Activated T-cell treated with anti-CD3 and anti-CD28 coated beads, Interleukin-2, amount 50 U/mL, for 24 hours (primary cell): ENCODE data around the gene NCKAP5.

Experiments
- DNase-seq: peaks from one replicate; pipeline ENCODE4 v3.0.0-alpha.2; 2020
- H3K27ac Mint-ChIP-seq: 2 replicates; pipeline ENCODE4 v1.8.0; 2020; ENCODE audit warnings: mild to moderate bottlenecking, mixed read lengths
- H3K27me3 Mint-ChIP-seq: 2 replicates; pipeline ENCODE4 v1.8.0; 2020; ENCODE audit warnings: mixed read lengths
- H3K36me3 Mint-ChIP-seq: 2 replicates; pipeline ENCODE4 v1.8.0; 2020; ENCODE audit warnings: low read depth, mixed read lengths
- H3K4me1 Mint-ChIP-seq: 2 replicates; pipeline ENCODE4 v1.8.0; 2020; ENCODE audit warnings: low read depth, mixed read lengths
- H3K4me3 Mint-ChIP-seq: 2 replicates; pipeline ENCODE4 v1.8.0; 2020; ENCODE audit warnings: mild to moderate bottlenecking, moderate library complexity, mixed read lengths
- H3K9me3 Mint-ChIP-seq: 2 replicates; pipeline ENCODE4 v1.8.0; 2020; ENCODE audit warnings: mixed read lengths

Gene NCKAP5

DNA sequence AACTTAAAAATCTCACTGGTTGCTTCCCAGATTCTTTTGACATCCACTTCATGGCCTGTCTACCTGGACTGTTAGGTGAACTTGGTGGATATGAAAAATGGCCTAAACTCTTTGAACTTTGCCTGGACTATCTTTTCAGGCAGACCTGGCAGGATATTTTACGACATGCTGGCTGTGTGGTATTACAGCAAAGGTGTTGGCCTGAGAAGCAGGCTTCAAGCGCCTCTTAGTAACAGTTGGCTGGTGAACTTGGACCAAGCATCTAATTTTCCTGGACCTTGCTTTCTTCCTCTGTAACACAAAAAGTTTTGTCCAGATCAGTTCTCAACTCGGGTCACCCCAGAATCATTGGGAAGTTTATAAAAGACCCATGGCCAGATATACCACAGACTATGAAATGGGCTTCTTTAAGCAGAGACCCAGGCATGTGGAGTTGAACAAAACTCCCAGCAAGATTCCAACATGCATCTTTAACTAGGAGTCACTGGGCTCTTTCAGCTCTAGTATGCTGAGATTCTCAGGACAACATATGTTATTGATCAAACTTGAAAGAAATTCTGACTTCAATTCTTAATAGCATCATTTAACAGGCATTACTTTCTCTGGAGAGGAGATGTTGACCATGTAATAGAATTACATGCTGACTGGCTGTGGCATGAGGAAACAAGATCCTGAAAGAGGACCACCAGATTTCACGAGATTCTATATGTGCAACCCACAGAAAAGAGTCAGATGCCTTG, 902.7 kb downstream of the NCKAP5 start:
- Mint-ChIP-seq H3K27me3 (peaks cover 38% of the 10 kb centered on the region), H3K4me3 (no peak overlapping the region), H3K27ac (no peak overlapping the region), H3K36me3 (no peaks in the 10 kb centered on the region), H3K9me3 (no peaks in the 10 kb centered on the region), H3K4me1 (no peaks in the 10 kb centered on the region)
- DNase-seq: no peak

DNA sequence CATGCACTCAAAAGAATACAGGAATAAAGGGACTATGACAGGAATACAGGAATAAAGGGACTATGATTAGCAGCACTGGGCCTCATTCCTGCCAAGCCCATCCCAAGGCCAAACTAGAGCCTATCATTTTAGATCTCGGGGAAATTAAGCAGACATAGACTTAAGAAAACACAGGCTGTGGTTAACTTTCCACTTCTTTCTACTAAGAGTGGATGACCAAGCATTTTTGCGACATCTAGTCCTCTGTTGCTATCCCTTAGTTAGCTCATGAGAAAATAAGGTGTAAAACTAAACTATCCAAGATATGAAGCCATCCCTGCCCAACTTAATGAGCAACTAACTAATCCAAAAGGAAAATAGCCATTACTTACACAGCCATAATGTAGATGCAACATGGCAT, 904.2 kb downstream of the NCKAP5 start:
- Mint-ChIP-seq H3K4me1 (no peaks in the 10 kb centered on the region), H3K36me3 (no peaks in the 10 kb centered on the region), H3K4me3 (no peak overlapping the region), H3K9me3 (no peaks in the 10 kb centered on the region), H3K27ac (no peak overlapping the region), H3K27me3 (peaks cover 34% of the 10 kb centered on the region)
- DNase-seq: no peak

GRCh38 chr2:132662732-132663131, 905.5 kb downstream of the NCKAP5 start:
- Mint-ChIP-seq H3K9me3 (no peaks in the 10 kb centered on the region), H3K4me1 (no peaks in the 10 kb centered on the region), H3K27me3 (peaks cover 23% of the 10 kb centered on the region), H3K4me3 (no peak overlapping the region), H3K27ac (no peak overlapping the region), H3K36me3 (no peaks in the 10 kb centered on the region)
- DNase-seq: no peak

GRCh38 chr2:132659331-132659730, 908.9 kb downstream of the NCKAP5 start:
- Mint-ChIP-seq H3K27me3 (no peaks in the 10 kb centered on the region), H3K27ac (no peak overlapping the region), H3K4me1 (no peaks in the 10 kb centered on the region), H3K9me3 (no peaks in the 10 kb centered on the region), H3K36me3 (no peaks in the 10 kb centered on the region), H3K4me3 (no peak overlapping the region)
- no peak for DNase-seq

- H3K27ac Mint-ChIP-seq: no peak overlapping the region
- H3K9me3 Mint-ChIP-seq: no peaks in the 10 kb centered on the region
- H3K27me3 Mint-ChIP-seq: no peaks in the 10 kb centered on the region
Observed at GRCh38 chr2:132656266-132656975, 911.8 kb downstream of the NCKAP5 start.

GRCh38 chr2:132654968-132655367, 913.3 kb downstream of the NCKAP5 start:
- Mint-ChIP-seq H3K27me3 (no peaks in the 10 kb centered on the region), H3K27ac (no peak overlapping the region), H3K4me1 (no peaks in the 10 kb centered on the region), H3K36me3 (no peaks in the 10 kb centered on the region), H3K9me3 (no peaks in the 10 kb centered on the region), H3K4me3 (no peak overlapping the region)
- DNase-seq: no peak

More at GRCh38 chr2:132656266-132656975, 911.8 kb downstream of the NCKAP5 start:
- no peak overlapping the region for H3K4me3 Mint-ChIP-seq
- H3K4me1 Mint-ChIP-seq: no peaks in the 10 kb centered on the region
- H3K36me3 Mint-ChIP-seq: no peaks in the 10 kb centered on the region
- DNase-seq: no peak

- Mint-ChIP-seq H3K9me3 (no peaks in the 10 kb centered on the region), H3K36me3 (no peaks in the 10 kb centered on the region), H3K4me3 (no peak overlapping the region), H3K27ac (no peak overlapping the region), H3K4me1 (no peaks in the 10 kb centered on the region), H3K27me3 (no peaks in the 10 kb centered on the region)
- no peak for DNase-seq
Observed at GRCh38 chr2:132654335-132654734, 913.9 kb downstream of the NCKAP5 start.

DNA sequence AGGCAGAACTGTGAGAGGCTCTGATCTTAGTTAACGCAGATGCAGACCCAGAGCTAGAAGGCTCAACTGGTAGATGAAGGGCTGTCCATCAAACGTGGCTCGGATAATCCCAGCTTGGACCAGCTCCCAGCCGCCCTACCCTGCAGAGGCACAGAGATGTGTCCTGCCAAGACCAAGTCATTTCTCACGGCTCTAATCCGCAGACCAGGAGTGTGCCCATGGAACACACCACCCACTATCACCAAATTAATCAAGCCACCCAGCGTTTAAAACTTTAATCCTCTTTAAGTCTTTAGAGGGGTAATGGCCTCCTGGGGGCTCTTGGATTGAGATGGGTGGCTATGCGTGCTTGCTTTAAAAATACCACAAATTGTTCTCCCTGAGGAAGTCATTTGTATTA, 915.8 kb downstream of the NCKAP5 start:
- Mint-ChIP-seq H3K36me3 (no peaks in the 10 kb centered on the region), H3K9me3 (no peaks in the 10 kb centered on the region), H3K4me1 (no peaks in the 10 kb centered on the region), H3K27ac (no peak overlapping the region), H3K4me3 (no peak overlapping the region), H3K27me3 (no peaks in the 10 kb centered on the region)
- no peak for DNase-seq

GRCh38 chr2:132651115-132652045, 916.9 kb downstream of the NCKAP5 start:
- Mint-ChIP-seq H3K36me3 (no peaks in the 10 kb centered on the region), H3K4me1 (no peaks in the 10 kb centered on the region), H3K27ac (no peak overlapping the region), H3K27me3 (peaks cover 5% of the 10 kb centered on the region), H3K9me3 (no peaks in the 10 kb centered on the region), H3K4me3 (no peak overlapping the region)
- DNase-seq: no peak

- DNase-seq: no peak
- H3K4me3 Mint-ChIP-seq: no peak overlapping the region
- H3K36me3 Mint-ChIP-seq: no peaks in the 10 kb centered on the region
- no peak overlapping the region for H3K27ac Mint-ChIP-seq
- H3K4me1 Mint-ChIP-seq: no peaks in the 10 kb centered on the region
- no peaks in the 10 kb centered on the region for H3K9me3 Mint-ChIP-seq
- H3K27me3 Mint-ChIP-seq: peaks cover 14% of the 10 kb centered on the region
Observed at GRCh38 chr2:132646540-132647108, 921.6 kb downstream of the NCKAP5 start.

DNA sequence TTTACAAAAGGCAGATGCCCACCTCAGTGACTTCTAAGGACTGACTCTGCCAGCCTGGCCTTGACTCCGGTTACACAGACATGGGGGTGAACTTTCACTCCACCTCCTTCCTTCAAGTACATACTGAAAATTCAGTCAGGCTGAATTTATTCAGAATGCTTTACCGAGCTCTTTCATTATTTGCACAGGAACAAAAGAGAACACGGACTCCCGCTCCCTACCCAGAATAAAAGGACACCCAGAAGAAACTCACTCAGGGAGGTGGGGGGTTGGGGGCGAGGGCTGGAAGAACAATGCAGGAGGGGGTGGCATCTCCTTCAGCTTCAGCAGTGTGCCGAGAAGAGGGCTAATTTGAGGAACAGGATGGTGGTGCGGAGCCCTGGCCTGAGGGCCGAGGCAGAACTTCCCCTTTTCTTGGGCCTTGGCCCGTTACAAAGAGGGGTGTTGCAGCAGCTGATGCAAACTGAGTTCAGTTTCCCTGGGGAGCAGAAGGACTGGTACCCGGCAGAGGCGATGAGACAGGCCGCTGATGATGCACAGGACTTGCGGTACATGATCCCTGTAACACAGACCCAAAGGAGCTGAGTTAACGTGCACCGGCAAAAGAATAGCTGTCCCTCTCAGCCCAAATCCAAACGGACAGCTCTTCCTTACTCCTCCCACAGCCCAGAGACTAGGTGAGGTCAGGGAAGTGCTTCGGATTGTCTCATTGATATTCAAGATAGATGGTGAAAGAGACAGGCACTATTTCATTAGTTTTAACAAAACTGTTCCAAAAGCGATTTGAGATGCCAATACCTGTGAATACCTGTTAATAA, 922.3 kb downstream of the NCKAP5 start:
- H3K4me1 Mint-ChIP-seq: no peaks in the 10 kb centered on the region
- DNase-seq: no peak
- no peak overlapping the region for H3K4me3 Mint-ChIP-seq
- H3K36me3 Mint-ChIP-seq: no peaks in the 10 kb centered on the region
- peaks cover 14% of the 10 kb centered on the region for H3K27me3 Mint-ChIP-seq
- H3K27ac Mint-ChIP-seq: no peak overlapping the region
- H3K9me3 Mint-ChIP-seq: no peaks in the 10 kb centered on the region

DNA sequence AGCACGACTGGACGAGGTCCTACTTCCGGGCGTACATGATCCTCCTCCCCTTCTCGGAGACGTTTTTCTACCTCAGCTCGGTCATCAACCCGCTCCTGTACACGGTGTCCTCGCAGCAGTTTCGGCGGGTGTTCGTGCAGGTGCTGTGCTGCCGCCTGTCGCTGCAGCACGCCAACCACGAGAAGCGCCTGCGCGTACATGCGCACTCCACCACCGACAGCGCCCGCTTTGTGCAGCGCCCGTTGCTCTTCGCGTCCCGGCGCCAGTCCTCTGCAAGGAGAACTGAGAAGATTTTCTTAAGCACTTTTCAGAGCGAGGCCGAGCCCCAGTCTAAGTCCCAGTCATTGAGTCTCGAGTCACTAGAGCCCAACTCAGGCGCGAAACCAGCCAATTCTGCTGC, 923.1 kb downstream of the NCKAP5 start:
- H3K36me3 Mint-ChIP-seq: no peaks in the 10 kb centered on the region
- H3K27ac Mint-ChIP-seq: no peak overlapping the region
- H3K4me3 Mint-ChIP-seq: no peak overlapping the region
- peaks cover 14% of the 10 kb centered on the region for H3K27me3 Mint-ChIP-seq
- no peaks in the 10 kb centered on the region for H3K4me1 Mint-ChIP-seq
- H3K9me3 Mint-ChIP-seq: no peaks in the 10 kb centered on the region
- DNase-seq: no peak

DNA sequence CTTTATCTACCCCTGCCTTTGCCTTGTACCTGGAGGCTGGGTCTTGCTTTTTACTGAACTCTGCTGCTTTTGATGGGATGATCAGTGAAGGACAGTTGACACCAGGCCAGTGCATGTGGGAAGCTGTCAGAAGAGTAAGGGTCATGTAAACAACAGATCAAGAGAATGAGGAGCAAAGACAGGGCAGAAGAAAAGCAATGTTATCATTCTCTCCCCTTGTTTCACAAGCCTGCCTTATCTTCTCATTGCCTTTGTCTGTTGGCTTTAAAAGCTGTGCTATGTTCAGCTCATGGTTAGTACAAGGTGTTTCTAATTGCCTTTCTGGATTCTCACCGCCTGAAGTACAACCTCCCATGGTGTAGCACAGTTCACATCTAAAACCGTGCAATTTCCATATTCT, 925.8 kb downstream of the NCKAP5 start:
- no peak overlapping the region for H3K27ac Mint-ChIP-seq
- H3K36me3 Mint-ChIP-seq: no peaks in the 10 kb centered on the region
- H3K27me3 Mint-ChIP-seq: peaks cover 14% of the 10 kb centered on the region
- no peaks in the 10 kb centered on the region for H3K4me1 Mint-ChIP-seq
- H3K9me3 Mint-ChIP-seq: no peaks in the 10 kb centered on the region
- H3K4me3 Mint-ChIP-seq: no peak overlapping the region
- no peak for DNase-seq

DNA sequence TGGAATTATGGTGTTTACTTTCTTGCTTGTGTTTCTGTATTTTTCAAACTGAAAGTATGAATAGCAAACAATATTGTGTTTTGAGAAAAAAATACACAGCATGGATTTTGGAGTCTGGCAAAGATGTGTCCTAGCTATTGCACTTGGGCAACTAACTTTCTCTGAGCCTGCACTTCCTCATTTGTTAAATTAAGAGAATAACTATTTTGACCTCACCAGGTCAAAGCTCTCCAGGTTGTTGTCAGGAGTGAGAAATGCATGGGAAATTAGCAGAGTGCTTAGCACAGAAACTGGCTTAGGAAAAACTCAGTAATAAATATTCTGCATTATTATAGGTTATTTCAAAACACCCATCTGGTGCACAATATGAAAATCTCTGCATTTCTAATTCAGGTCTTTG, 926.4 kb downstream of the NCKAP5 start:
- H3K27me3 Mint-ChIP-seq: peaks cover 11% of the 10 kb centered on the region
- no peak for DNase-seq

More for the DNA sequence above, 926.4 kb downstream of the NCKAP5 start:
- no peaks in the 10 kb centered on the region for H3K36me3 Mint-ChIP-seq
- H3K9me3 Mint-ChIP-seq: no peaks in the 10 kb centered on the region
- no peak overlapping the region for H3K27ac Mint-ChIP-seq
- no peak overlapping the region for H3K4me3 Mint-ChIP-seq
- H3K4me1 Mint-ChIP-seq: no peaks in the 10 kb centered on the region
